ENCODE results near the gene DOK7.

DNA sequence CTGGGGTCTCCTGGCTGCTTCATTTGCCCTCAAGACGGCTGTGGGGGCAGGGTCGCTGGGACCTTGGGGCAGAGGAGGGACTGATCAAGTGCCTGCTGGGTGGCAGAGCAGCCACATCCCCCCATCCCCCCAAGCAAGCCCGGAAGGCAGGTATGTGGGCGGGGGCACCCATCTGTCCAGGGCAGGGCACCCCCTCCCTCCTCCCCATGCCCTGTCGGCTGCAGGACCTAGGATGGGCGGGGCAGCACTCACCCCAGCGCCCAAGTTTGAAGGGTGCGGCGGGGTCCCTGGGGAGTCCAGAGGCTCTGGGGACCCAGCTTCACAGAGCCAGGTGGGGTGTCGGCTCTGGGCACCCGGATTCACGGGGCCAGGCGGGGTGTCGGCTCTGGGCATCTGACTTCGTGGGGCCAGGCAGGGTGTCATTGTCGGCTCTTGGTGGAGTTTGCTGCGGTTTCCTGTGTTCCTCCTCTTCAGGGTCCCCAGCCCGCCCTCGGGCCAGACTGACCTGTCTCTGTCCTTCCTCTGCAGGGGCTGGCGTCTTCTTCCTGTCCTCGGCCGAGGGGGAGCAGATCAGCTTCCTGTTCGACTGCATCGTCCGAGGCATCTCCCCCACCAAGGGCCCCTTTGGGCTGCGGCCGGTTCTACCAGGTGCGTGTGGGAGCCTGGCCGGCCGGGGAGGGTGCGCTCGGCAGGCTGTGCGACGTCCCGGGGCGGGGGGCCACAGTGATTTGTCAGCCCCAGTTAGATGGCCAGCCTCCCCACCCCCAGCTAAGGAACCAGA, 22.1 kb downstream of the DOK7 start:
- TF ChIP-seq, protein P1, sequence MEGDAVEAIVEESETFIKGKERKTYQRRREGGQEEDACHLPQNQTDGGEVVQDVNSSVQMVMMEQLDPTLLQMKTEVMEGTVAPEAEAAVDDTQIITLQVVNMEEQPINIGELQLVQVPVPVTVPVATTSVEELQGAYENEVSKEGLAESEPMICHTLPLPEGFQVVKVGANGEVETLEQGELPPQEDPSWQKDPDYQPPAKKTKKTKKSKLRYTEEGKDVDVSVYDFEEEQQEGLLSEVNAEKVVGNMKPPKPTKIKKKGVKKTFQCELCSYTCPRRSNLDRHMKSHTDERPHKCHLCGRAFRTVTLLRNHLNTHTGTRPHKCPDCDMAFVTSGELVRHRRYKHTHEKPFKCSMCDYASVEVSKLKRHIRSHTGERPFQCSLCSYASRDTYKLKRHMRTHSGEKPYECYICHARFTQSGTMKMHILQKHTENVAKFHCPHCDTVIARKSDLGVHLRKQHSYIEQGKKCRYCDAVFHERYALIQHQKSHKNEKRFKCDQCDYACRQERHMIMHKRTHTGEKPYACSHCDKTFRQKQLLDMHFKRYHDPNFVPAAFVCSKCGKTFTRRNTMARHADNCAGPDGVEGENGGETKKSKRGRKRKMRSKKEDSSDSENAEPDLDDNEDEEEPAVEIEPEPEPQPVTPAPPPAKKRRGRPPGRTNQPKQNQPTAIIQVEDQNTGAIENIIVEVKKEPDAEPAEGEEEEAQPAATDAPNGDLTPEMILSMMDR (IDR thresholded peaks at IDR 0.05 in 4 of 5, conservative IDR thresholded peaks at IDR 0.05 in 1 of 5): no peak
- no peak for TF ChIP-seq POLR2A (IDR thresholded peaks at IDR 0.05)
